C4-2B (cell line): ENCODE results near the gene ARFRP1.

Experiments
- ZFX ChIP-seq: fragments of 450-650 bp; IDR thresholded peaks from 2 replicates; pipeline ENCODE4 v1.6.1; 2017
- TF ChIP-seq, protein P1 (sequence below): fragments of 450-650 bp; conservative IDR thresholded peaks from 2 replicates; pipeline ENCODE4 v1.5.1; 2017; ENCODE audit warnings: mild to moderate bottlenecking

- TF ChIP-seq, protein P1, sequence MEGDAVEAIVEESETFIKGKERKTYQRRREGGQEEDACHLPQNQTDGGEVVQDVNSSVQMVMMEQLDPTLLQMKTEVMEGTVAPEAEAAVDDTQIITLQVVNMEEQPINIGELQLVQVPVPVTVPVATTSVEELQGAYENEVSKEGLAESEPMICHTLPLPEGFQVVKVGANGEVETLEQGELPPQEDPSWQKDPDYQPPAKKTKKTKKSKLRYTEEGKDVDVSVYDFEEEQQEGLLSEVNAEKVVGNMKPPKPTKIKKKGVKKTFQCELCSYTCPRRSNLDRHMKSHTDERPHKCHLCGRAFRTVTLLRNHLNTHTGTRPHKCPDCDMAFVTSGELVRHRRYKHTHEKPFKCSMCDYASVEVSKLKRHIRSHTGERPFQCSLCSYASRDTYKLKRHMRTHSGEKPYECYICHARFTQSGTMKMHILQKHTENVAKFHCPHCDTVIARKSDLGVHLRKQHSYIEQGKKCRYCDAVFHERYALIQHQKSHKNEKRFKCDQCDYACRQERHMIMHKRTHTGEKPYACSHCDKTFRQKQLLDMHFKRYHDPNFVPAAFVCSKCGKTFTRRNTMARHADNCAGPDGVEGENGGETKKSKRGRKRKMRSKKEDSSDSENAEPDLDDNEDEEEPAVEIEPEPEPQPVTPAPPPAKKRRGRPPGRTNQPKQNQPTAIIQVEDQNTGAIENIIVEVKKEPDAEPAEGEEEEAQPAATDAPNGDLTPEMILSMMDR = no peak
- TF ChIP-seq ZFX = no peak
Measured at GRCh38 chr20:63748934-63749270, 41.1 kb upstream of the ARFRP1 start.
